Motor neuron (in vitro differentiated cells): ENCODE measurements around the gene ZNF516. TPM values are rescaled to one million over a fixed set of nuclear protein-coding genes. Genes with fewer than 3 reads are reported as not detected.

Source experiments
- ATAC-seq, 8 experiments: fragments of 200-7000 bp; cut with Tn5 transposase; replicated peaks in 6 of 8; 2 replicates each; pipeline ENCODE4 v1.8.0; 2021; ENCODE audit warnings: mild to moderate bottlenecking in 8 of 8, moderate library complexity in 8 of 8
- H3K27ac ChIP-seq, 2 donors: fragments of 250-450 bp; sonication (Bioruptor Pico); 2 replicates each; pipeline ENCODE4 v1.9.0; 2021; ENCODE audit warnings: antibody characterized with exemption in 2 of 2, mild to moderate bottlenecking in 2 of 2, moderate library complexity in 1 of 2
- H3K4me1 ChIP-seq, 2 donors: fragments of 250-450 bp; sonication (Bioruptor Pico); replicated peaks in 1 of 2; 2 replicates each; pipeline ENCODE4 v1.6.1; 2021; ENCODE audit warnings: antibody characterized with exemption in 2 of 2, mild to moderate bottlenecking in 2 of 2, moderate library complexity in 1 of 2
- H3K4me3 ChIP-seq, 5 donors: fragments of 250-450 bp; sonication (Bioruptor Pico); 2 replicates each; pipeline ENCODE4 v1.9.0; 2021; ENCODE audit warnings: antibody characterized with exemption in 5 of 5, mild to moderate bottlenecking in 5 of 5, moderate library complexity in 4 of 5
- WGBS, 10 experiments: fragments of 450-650 bp; shearing (Covaris generic); methylation state at CpG; one replicate each; pipeline ENCODE4 v1.0.0; 2022; 5-methylcytosine and 5-hydroxymethylcytosine counted together
- in situ Hi-C, 9 experiments: fragments of 400-800 bp; cut with MboI; loops; one replicate each; pipeline ENCODE4 v1.15.0; 2021; ENCODE audit warnings: low sequenced_read_pairs in 9 of 9, low pct_unique_long_range_greater_than_20kb in 2 of 9; ENCODE audit not compliant: unreplicated experiment in 9 of 9
- total RNA-seq, 8 experiments: library from RNA; unstranded; fragments of 300-600 nt; gene quantifications; 2 replicates each; pipeline versions ENCODE4 v1.2.3 to v1.2.4, GENCODE V29; 2022

The ZNF516 gene
- total RNA-seq, 8 experiments from 2014 or later: 13.0 to 64.2 (median 33.1) TPM

DNA sequence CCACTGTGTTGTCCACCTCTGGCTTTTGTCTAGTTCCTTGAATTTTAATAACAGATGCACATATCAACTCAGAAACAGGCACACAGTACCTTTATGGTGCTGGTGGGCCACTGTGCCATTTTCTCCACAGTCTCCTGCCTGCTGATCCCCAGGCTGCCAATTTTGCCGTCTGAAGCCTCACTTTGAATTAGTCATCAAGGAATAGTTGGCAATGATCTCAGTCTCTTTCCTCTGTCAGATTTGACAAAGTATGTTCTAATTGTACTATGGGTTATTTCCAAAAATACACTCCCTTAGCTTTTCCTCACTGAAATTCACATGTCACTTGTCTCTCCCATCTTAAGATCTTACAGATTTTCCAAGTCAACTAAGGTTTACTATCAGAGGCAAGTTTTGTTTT is 140.7 kb downstream of the ZNF516 start:
- in situ Hi-C loops: loop anchor here in 2 of 9 experiments (25.0 kb wide), 2 partner anchors 1692 to 1717 kb away; no protein-coding TSS in a partner anchor
- Histone ChIP-seq H3K4me3 (no peak overlapping the region), H3K27ac (no peak overlapping the region), H3K4me1 (peaks cover 0 to under 1% of the 10 kb centered on the region in 2 donors)
- WGBS, 10 experiments: 0 to 100% (median 83%) methylated on average over 1 of the region's 1 CpG; no CpG with 5 or more reads in 5 of the 10 experiments
- peak in 3 of 8 experiments; percentile 21 to 77 (median 35) for ATAC-seq

GRCh38 chr18:76353500-76353899 is 141.5 kb downstream of the ZNF516 start:
- 32 to 100% (median 94%) methylated on average over 1 to 2 of the region's 3 CpGs; no CpG with 5 or more reads in 2 of the 10 experiments for WGBS, 10 experiments
- Histone ChIP-seq H3K27ac (no peak overlapping the region), H3K4me3 (no peak overlapping the region), H3K4me1 (peaks cover 4 to 7% of the 10 kb centered on the region in 2 donors)
- in situ Hi-C loops: loop anchor here in 2 of 9 experiments (25.0 kb wide), 2 partner anchors 1691 to 1716 kb away; no protein-coding TSS in a partner anchor
- no peak for ATAC-seq

GRCh38 chr18:76353046-76353445 is 142.0 kb downstream of the ZNF516 start:
- Histone ChIP-seq H3K4me1 (peaks cover 9 to 11% of the 10 kb centered on the region in 2 donors), H3K4me3 (no peak overlapping the region), H3K27ac (no peak overlapping the region)
- in situ Hi-C loops: loop anchor here in 2 of 9 experiments (25.0 kb wide), 2 partner anchors 1691 to 1716 kb away; no protein-coding TSS in a partner anchor
- 71 to 100% (median 94%) methylated on average over 1 to 7 of the region's 7 CpGs; no CpG with 5 or more reads in 1 of the 10 experiments for WGBS, 10 experiments
- ATAC-seq: no peak

GRCh38 chr18:76351961-76352581 is 143.0 kb downstream of the ZNF516 start:
- ATAC-seq: peak in 7 of 8 experiments; percentile 19 to 93 (median 54)
- Histone ChIP-seq H3K4me1 (peaks cover 9 to 12% of the 10 kb centered on the region in 2 donors), H3K27ac (no peak overlapping the region), H3K4me3 (no peak overlapping the region)
- 0 to 95% (median 80%) methylated on average over 1 to 13 of the region's 24 CpGs; no CpG with 5 or more reads in 1 of the 10 experiments for WGBS, 10 experiments
- in situ Hi-C loops: loop anchor here in 2 of 9 experiments (25.0 kb wide), 2 partner anchors 1690 to 1715 kb away; no protein-coding TSS in a partner anchor

DNA sequence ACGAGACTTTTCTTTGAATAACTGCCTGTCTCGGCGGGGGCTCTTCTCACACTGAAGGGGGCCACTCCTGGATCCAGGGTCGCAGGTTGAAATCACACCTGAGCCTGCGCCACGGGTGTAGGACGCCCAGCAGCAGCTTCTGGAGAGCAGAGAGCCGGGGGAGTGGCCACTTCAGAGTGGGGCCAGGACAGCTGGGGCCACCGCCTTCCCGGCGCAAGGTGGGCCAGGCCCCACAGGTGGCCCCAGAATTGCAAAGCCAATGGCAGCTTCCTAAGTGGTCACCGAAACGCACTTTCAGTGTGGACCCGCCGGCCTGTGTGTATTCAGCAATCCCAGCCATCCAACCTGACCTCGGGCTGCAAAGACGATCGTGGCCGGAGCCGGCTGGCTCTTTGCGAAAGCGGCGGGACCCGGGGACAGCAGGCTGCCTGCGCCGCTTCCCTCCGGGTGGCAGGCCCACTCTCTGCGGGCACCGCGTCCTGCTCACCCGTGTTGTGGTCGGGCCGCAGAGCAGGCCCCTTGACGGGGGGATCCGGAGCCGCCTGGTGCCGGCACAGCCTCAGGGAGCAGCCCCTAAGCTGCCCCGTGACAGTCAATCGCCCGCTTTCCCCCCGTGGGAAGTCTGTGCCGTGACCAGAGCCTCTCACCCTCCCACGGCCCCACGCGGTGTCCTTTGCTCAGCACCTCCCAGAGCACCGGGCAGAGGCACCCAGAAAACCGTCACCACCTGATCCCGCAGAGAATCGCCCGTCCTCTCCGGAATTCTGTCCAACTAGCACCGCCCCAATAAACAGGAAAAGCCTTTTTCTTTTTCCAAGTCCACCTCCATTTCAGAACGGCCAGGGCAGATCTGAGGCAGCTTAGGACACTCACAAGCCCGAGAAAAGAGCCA is 144.7 kb downstream of the ZNF516 start:
- Histone ChIP-seq H3K27ac (no peak overlapping the region), H3K4me1 (peaks cover 9 to 12% of the 10 kb centered on the region in 2 donors), H3K4me3 (no peak overlapping the region)
- in situ Hi-C loops: loop anchor here in 2 of 9 experiments (25.0 kb wide), 2 partner anchors 1688 to 1713 kb away; no protein-coding TSS in a partner anchor
- ATAC-seq: no peak
- WGBS, 10 experiments: 20 to 100% (median 88%) methylated on average over 1 to 9 of the region's 54 CpGs; no CpG with 5 or more reads in 1 of the 10 experiments

DNA sequence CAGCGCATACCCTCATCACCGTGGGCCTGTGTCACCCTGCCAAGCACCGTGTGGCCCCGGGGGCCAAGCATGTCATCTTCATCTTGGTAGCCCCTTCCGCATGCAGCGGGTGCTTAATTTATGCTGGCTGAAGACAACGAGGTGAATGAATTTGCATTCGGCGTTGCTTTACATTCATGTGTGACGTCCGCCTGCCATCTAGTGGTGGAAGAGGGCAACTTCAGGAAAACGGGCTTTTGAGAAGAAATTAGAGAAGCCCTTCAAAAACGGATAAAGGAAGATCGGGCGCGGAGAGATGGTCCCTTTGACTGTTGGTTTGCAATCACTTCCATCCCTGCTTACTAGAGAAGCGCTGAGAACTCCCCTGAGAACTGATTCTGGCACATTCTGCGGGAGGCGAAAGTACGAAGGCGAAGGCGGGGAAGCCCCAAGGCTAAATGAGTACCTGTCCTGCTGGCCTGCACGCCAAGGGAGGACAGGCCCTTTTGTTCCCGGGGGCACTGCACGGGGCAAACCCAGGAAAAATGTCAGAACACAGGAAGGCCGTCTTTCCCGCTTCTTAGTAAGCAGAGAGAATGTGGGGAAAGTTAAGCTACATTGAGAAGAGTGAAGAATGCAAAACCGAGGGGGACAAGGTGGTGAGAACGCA is 145.9 kb downstream of the ZNF516 start:
- Histone ChIP-seq H3K4me1 (peaks cover 9 to 12% of the 10 kb centered on the region in 2 donors), H3K27ac (no peak overlapping the region), H3K4me3 (no peak overlapping the region)
- WGBS, 10 experiments: 12 to 75% (median 26%) methylated on average over 2 to 18 of the region's 29 CpGs; no CpG with 5 or more reads in 1 of the 10 experiments
- ATAC-seq: peak in 7 of 8 experiments; percentile 6 to 60 (median 47)
- in situ Hi-C loops: loop anchor here in 2 of 9 experiments (25.0 kb wide), 1 partner anchor 1687 kb away; no protein-coding TSS in a partner anchor

GRCh38 chr18:76348267-76349066 is 146.6 kb downstream of the ZNF516 start:
- peak in 5 of 8 experiments; percentile 71 to 92 (median 84) for ATAC-seq
- Histone ChIP-seq H3K4me3 (no peak overlapping the region), H3K27ac (no peak overlapping the region), H3K4me1 (peaks cover 9 to 12% of the 10 kb centered on the region in 2 donors)
- in situ Hi-C loops: loop anchor here in 2 of 9 experiments (25.0 kb wide), 1 partner anchor 1686 kb away; no protein-coding TSS in a partner anchor
- 55 to 100% (median 83%) methylated on average over 1 to 10 of the region's 27 CpGs; no CpG with 5 or more reads in 3 of the 10 experiments for WGBS, 10 experiments

GRCh38 chr18:76347341-76347740 is 147.7 kb downstream of the ZNF516 start:
- WGBS, 10 experiments: 80 to 100% methylated on average over 1 of the region's 7 CpGs; no CpG with 5 or more reads in 8 of the 10 experiments
- no peak for ATAC-seq
- Histone ChIP-seq H3K27ac (no peak overlapping the region), H3K4me3 (no peak overlapping the region), H3K4me1 (peaks cover 9 to 12% of the 10 kb centered on the region in 2 donors)
- in situ Hi-C loops: loop anchor here in 2 of 9 experiments (25.0 kb wide), 1 partner anchor 1685 kb away; no protein-coding TSS in a partner anchor

DNA sequence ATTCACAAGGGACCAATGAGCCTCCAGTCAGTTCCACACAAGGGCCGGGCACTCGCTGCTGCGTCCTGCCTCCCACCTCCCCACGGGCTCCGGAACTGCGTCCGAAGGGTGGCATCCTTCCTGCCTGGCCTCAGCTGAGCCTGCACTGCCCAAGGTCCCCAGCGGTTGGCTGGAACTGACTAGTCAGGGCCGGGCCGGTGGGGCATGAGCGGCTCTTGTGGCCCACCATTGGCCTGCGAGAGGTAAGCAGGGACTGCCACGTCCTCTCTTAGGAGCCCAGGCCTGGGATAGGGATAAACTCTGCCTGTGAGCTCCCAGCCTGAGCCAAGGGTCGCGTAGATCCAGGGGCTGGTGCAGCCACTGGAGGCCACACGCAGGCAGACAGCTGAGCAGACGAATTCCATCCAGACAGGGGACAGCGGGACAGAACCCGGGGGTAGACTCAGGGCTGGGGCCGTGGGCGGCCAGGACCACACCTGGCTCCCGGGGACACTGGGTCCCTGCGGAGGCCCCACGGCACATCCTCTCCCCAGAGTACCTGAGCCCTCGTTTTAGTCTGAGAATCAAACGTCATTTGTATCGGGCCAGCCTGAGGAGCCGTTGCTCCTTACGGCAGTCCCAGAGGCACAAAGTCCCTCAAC is 148.4 kb downstream of the ZNF516 start:
- WGBS, 10 experiments: 68 to 100% (median 96%) methylated on average over 3 to 7 of the region's 29 CpGs; no CpG with 5 or more reads in 5 of the 10 experiments
- in situ Hi-C loops: loop anchor here in 2 of 9 experiments (25.0 kb wide), 1 partner anchor 1684 kb away; no protein-coding TSS in a partner anchor
- no peak for ATAC-seq
- H3K4me3 ChIP-seq: no peak overlapping the region
- no peak overlapping the region for H3K27ac ChIP-seq
- H3K4me1 ChIP-seq: peaks cover 9 to 12% of the 10 kb centered on the region in 2 donors

DNA sequence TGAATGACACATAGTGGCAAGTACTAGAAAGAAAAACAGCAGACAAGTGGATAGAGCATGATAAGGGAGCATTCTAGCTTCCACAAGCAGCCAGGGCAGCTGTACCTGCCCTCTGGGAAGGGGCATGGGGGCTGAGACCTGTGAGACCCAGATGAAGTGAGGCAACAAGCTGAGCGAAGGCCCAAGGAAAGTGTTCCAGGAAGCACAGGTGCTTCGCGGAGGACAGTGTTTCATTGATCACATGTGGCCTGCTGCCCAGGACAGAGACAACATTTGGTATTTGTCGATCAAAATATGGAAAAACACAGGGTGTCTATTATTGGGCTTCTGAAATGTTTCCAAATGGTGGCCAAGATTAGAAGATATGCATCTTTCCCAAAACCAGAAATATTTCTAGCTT is 149.1 kb downstream of the ZNF516 start:
- Histone ChIP-seq H3K4me1 (peaks cover 9 to 12% of the 10 kb centered on the region in 2 donors), H3K4me3 (no peak overlapping the region), H3K27ac (no peak overlapping the region)
- ATAC-seq: no peak
- 83 to 100% (median 100%) methylated on average over 1 to 4 of the region's 4 CpGs; no CpG with 5 or more reads in 3 of the 10 experiments for WGBS, 10 experiments
- in situ Hi-C loops: loop anchor here in 2 of 9 experiments (25.0 kb wide), 1 partner anchor 1684 kb away; no protein-coding TSS in a partner anchor
